RWPE1 (cell line): ENCODE measurements around the gene HFE.
"Not testable (repeated sequence)": the region's sequence is repeated elsewhere in the genome, so short reads cannot be mapped to it uniquely, and the experiment has no call there.

ENCODE experiments used
- CTCF ChIA-PET: fragments of 350-600 bp; sonication (Branson Sonifier 250); formaldehyde crosslinking; extraction: SDS; loops from one replicate; lab custom pipeline; 2021; lab: Yijun Ruan, JAX
- POLR2A ChIA-PET: fragments of 400-600 bp; formaldehyde crosslinking; extraction: SDS; loops from one replicate; lab custom pipeline; 2020; ENCODE audit warnings: antibody characterized with exemption; ENCODE audit not compliant: low non-redundant PET; lab: Yijun Ruan, JAX
- DNase-seq: peaks from one replicate; pipeline ENCODE4 v3.0.0; 2012; ENCODE audit warnings: low spot score
- H3K27ac ChIP-seq: fragments of 450-650 bp; 2 replicates; pipeline ENCODE4 v1.5.1; 2017
- TF ChIP-seq, protein P1 (sequence below): fragments of 450-650 bp; conservative IDR thresholded peaks from 2 replicates; pipeline ENCODE4 v1.5.1; 2017; ENCODE audit warnings: low read depth, mild to moderate bottlenecking

HFE gene

DNA sequence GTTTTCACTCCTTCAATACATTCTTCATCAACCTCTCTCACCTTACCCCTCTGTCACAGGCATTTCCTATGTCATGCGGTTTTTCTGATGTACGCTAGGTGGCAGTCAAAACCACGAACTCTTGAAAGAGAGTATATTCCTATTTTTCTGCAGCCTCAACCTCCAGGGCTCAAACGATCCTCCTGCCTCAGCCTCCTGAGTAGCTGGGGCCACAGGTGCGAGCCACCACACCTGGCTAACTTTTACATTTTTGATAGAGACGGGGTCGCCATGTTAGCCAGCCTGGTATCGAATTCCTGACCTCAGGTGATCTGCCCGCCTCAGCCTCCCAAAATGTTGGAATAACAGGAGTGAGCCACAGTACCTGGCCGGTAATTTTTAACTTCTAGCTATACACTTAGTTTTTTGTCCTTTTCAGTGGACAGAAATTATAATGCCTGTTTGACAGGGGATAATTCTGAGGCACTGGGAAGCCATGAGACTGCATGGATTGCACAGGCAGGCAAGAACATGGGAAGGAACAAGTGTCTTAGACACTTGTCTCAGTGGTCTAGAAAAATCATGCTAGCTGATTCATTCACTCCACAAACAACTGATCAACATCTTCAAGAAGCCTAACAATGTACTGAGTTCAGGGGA is 22.5 kb upstream of the HFE start:
- H3K27ac ChIP-seq: no peak overlapping the region
- DNase-seq: peak; percentile 44
- POLR2A ChIA-PET: no interaction called here
- CTCF ChIA-PET: interaction anchor here (0.7 to 3.1 kb wide), 3 partner anchors 29 to 65 kb away, joined by 3 to 26 read pairs (median 5); no protein-coding TSS in a partner anchor
- TF ChIP-seq, protein P1, sequence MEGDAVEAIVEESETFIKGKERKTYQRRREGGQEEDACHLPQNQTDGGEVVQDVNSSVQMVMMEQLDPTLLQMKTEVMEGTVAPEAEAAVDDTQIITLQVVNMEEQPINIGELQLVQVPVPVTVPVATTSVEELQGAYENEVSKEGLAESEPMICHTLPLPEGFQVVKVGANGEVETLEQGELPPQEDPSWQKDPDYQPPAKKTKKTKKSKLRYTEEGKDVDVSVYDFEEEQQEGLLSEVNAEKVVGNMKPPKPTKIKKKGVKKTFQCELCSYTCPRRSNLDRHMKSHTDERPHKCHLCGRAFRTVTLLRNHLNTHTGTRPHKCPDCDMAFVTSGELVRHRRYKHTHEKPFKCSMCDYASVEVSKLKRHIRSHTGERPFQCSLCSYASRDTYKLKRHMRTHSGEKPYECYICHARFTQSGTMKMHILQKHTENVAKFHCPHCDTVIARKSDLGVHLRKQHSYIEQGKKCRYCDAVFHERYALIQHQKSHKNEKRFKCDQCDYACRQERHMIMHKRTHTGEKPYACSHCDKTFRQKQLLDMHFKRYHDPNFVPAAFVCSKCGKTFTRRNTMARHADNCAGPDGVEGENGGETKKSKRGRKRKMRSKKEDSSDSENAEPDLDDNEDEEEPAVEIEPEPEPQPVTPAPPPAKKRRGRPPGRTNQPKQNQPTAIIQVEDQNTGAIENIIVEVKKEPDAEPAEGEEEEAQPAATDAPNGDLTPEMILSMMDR: peak; percentile 84

DNA sequence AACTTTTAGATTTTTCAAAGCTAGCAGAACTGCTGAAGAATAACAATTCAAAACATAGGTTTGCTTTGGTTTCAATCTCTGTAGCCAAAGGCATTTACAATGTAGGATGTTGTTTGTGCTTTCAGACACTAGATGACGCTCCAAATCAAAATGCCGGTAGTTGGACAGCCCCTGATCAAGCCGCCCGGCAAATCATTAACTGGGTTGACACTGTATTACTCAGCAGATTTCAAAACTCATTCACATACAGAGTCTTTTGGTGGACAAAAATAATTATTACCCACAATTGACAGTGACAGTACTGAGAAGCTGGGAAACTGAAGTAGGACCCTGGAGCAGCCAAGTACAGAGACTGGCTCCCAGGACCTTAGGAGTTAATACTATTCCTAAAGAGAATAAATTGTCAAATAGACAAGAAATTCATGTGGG is 21.3 kb upstream of the HFE start:
- DNase-seq: peak; percentile 79
- TF ChIP-seq, protein P1: peak; percentile 93
- CTCF ChIA-PET: interaction anchor here (0.6 to 3.1 kb wide), 12 partner anchors 15 to 1621 kb away, joined by 3 to 26 read pairs (median 3); partner anchors contain the start of gene HFE
- POLR2A ChIA-PET: interaction anchor here (0.7 kb wide), 1 partner anchor 35 kb away, joined by 3 read pairs; no protein-coding TSS in a partner anchor
- H3K27ac ChIP-seq: no peak overlapping the region

DNA sequence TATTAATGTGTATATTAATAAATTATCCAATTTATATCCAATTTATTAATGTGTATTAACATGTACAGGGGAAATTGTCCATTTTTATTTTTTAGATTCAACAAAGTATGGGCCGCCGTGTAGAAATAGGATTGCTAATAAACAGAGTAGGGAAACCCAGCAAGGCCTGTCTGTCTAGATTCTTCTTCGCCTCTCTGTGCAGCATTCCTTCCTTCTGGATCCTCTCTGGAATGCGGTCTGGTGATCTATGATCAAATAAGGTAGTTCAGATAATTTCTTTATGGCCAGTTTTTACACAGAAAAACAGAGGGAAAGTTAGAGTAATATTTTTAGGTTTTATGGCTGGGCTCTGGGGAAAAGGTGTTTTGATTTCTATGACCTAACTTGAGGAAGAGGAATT is 19.9 kb upstream of the HFE start:
- DNase-seq: no peak
- no peak overlapping the region for H3K27ac ChIP-seq
- CTCF ChIA-PET: interaction anchor here (3.1 kb wide), 1 partner anchor 29 kb away, joined by 26 read pairs; no protein-coding TSS in a partner anchor
- POLR2A ChIA-PET: no interaction called here
- TF ChIP-seq, protein P1: no peak

DNA sequence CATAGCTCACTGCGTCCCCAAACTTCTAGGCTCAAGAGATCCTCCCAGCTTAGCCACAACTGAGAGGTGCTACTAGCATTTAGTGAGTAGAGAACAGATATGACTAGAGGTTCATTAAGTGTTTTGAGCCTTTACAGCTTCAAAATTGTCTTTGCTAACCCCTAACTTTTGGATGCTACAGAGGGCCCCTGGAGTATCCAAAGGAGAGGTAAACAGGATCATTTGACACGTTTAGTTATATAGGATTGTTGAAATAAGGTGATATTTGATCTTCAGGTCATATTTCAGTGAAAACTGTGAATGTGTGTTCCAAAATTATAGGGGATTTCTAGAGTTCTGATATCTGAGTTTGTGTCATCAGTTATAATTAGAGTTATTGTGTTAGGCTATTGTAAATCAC is 19.2 kb upstream of the HFE start:
- DNase-seq: no peak
- TF ChIP-seq, protein P1: no peak
- no peak overlapping the region for H3K27ac ChIP-seq
- POLR2A ChIA-PET: no interaction called here
- CTCF ChIA-PET: no interaction called here

DNA sequence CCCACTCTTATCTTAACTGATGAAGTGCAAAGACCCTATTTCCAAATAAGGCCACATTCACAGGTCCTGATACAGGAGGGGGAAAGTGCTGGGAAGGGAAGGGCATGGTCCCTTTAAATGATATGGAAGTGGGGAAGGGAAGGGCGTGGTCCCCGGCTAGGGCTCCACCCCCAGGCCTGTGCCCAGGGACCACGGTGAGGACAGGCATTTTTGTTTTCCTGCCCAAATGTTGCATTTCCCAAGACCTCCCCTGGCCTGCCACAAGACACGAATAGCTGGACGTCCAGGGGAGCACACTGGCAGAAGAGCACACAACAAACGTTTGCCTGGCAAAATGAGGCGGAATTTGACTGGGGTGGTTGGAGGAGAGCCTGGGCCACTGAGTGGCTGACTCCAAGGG is 16.1 kb upstream of the HFE start:
- ChIA-PET CTCF (no interaction called here), POLR2A (no interaction called here)
- no peak overlapping the region for H3K27ac ChIP-seq
- TF ChIP-seq, protein P1: no peak
- DNase-seq: no peak

DNA sequence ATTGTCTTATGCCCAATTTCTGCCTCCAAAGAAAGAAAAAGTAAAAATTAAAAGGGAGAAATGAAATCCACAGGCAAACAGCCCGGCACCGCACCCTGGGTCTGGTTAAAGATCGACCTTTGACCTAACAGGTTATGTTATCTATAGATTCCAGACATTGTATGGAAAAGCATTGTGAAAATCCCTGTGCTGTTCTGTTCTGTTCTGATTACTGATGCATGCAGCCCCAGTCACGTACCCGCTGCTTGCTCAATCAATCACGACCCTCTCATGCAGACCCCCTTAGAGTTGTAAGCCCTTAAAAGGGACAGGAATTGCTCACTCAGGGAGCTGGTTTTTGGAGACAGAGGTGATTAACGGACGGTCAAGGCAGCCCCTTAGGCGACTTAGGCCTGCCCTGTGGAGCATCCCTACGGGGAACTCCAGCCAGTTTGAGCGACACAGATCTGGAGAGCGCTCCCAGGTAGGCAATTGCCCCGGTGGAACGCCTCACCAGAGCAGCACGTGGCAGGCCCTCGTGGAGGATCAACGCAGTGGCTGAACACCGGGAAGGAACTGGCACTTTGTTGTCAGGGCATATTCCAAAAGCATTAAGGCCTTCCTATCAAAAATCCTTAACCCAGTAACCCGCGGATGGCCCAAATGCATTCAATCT is 12.0 kb upstream of the HFE start:
- ChIA-PET CTCF (no interaction called here), POLR2A (interaction anchor here (0.6 kb wide), 1 partner anchor 1103 kb away, joined by 5 read pairs; no protein-coding TSS in a partner anchor)
- no peak for DNase-seq
- TF ChIP-seq, protein P1: no peak
- no peak overlapping the region for H3K27ac ChIP-seq

DNA sequence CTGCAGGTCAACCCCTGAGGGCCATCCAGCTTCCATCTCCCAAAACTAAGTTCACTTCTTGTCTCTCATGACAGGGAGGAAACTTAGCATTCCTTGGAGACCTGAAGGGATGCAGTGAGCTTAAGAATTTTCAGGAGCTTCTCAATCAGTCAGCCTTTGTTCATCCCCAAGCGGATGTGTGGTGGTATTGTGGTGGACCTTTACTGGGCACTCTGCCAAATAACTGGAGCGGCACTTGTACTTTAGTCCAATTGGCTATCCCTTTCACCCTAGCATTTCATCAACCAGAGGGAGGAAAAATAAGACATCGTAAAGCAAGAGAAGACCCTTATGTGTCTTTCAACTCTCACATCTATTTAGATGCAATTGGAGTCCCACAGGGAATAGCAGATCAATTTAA is 9.2 kb upstream of the HFE start:
- DNase-seq, POLR2A ChIA-PET, CTCF ChIA-PET, H3K27ac ChIP-seq: not testable (repeated sequence)

DNA sequence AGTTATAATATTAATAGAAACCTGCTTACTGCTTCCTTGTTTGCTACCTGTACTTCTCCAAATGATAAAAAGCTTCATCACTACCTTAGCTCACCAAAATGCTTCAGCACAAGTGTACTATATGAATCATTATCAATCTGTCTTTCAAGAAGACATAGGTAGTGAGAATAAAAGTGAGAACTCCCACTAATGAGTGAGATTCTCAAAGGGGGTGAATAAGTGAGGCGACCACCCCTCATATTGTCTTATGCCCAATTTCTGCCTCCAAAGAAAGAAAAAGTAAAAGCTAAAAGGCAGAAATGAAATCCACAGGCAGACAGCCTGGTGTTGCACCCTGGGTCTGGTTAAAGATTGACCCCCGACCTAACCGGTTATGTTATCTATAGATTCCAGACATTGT is 6.1 kb upstream of the HFE start:
- H3K27ac ChIP-seq, POLR2A ChIA-PET, DNase-seq: not testable (repeated sequence)
- CTCF ChIA-PET: interaction anchor here (0.8 kb wide), 1 partner anchor 15 kb away, joined by 3 read pairs; no protein-coding TSS in a partner anchor
